OCI-LY7 (cell line): ENCODE results near the gene ATG10.

Experiments
- CTCF ChIP-seq: fragments of 200-600 bp; sonication (generic); conservative IDR thresholded peaks from 2 replicates; pipeline ENCODE4 v1.5.1; 2014; ENCODE audit warnings: mild to moderate bottlenecking, antibody characterized with exemption, low read length, moderate library complexity, mixed read lengths
- EZH2phosphoT487 ChIP-seq: fragments of 200-600 bp; sonication (generic); IDR thresholded peaks from 2 replicates; pipeline ENCODE4 v1.6.1; 2018; ENCODE audit warnings: low read depth, borderline replicate concordance, mild to moderate bottlenecking, mixed run types, antibody characterized with exemption, low read length, moderate library complexity, mixed read lengths

DNA sequence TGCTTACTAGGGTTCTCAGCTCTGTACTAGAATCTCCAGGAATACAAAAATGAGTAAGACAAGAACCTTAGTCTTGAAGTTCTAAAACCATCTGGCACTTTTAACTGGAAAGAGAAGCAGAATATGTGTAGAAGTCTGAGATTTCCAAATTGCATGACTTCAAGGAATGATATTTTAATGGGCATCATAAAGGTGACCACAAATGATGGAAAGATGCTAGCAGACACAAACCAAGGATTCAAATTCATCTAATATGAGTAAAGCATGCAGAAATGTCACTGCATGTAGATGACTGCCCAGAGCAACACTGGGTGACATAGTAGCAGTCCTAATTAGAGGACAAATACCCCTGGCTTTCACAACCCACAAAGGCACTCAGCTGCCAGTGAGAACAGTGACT lies 189.1 kb downstream of the ATG10 start:
- no peak for TF ChIP-seq CTCF
- no peak for TF ChIP-seq EZH2phosphoT487
